ENCODE data around the gene TRABD2B.

TRABD2B gene

GRCh38 chr1:48023488-48023887 is 26.3 kb upstream of the TRABD2B start:
- no peak for FAIRE-seq
- DNase-seq (ENCODE audit: insufficient read length, low spot score), result no peak

- FAIRE-seq, result no peak
- no peak for DNase-seq (ENCODE audit: insufficient read length, low spot score)
Observed at GRCh38 chr1:48022306-48022705, 25.1 kb upstream of the TRABD2B start.

- DNase-seq (ENCODE audit: insufficient read length, low spot score) (no peak), FAIRE-seq (no peak)
Observed at GRCh38 chr1:48021792-48022191, 24.6 kb upstream of the TRABD2B start.

GRCh38 chr1:48019714-48020315 is 22.6 kb upstream of the TRABD2B start:
- DNase-seq (ENCODE audit: insufficient read length, low spot score) (no peak), FAIRE-seq (no peak)

- DNase-seq (ENCODE audit: insufficient read length, low spot score) (no peak), FAIRE-seq (no peak)
Observed at GRCh38 chr1:48018799-48019198, 21.6 kb upstream of the TRABD2B start.

- FAIRE-seq (no peak), DNase-seq (ENCODE audit: insufficient read length, low spot score) (no peak)
Observed at GRCh38 chr1:48017716-48018115, 20.5 kb upstream of the TRABD2B start.

- DNase-seq (ENCODE audit: insufficient read length, low spot score) (no peak), FAIRE-seq (no peak)
Observed at GRCh38 chr1:48016515-48016914, 19.3 kb upstream of the TRABD2B start.

- no peak for DNase-seq (ENCODE audit: insufficient read length, low spot score)
- no peak for FAIRE-seq
Observed at GRCh38 chr1:48013270-48013669, 16.1 kb upstream of the TRABD2B start.

GRCh38 chr1:48007047-48007446 is 9.9 kb upstream of the TRABD2B start:
- no peak for DNase-seq (ENCODE audit: insufficient read length, low spot score)
- FAIRE-seq, result no peak

GRCh38 chr1:48006264-48006663 is 9.1 kb upstream of the TRABD2B start:
- no peak for FAIRE-seq
- no peak for DNase-seq (ENCODE audit: insufficient read length, low spot score)

GRCh38 chr1:48005253-48006117 is 8.3 kb upstream of the TRABD2B start:
- no peak for FAIRE-seq
- no peak for DNase-seq (ENCODE audit: insufficient read length, low spot score)

- no peak for DNase-seq (ENCODE audit: insufficient read length, low spot score)
- no peak for FAIRE-seq
Observed at GRCh38 chr1:48003741-48004531, 6.8 kb upstream of the TRABD2B start.

- DNase-seq (ENCODE audit: insufficient read length, low spot score) (no peak), FAIRE-seq (no peak)
Observed at GRCh38 chr1:48002142-48002541, 5.0 kb upstream of the TRABD2B start.

GRCh38 chr1:48001696-48002095 is 4.5 kb upstream of the TRABD2B start:
- FAIRE-seq, result no peak
- no peak for DNase-seq (ENCODE audit: insufficient read length, low spot score)

- FAIRE-seq (no peak), DNase-seq (ENCODE audit: insufficient read length, low spot score) (no peak)
Observed at GRCh38 chr1:48000883-48001282, 3.7 kb upstream of the TRABD2B start.

GRCh38 chr1:47999097-47999496 is 1.9 kb upstream of the TRABD2B start:
- FAIRE-seq, result no peak
- DNase-seq (ENCODE audit: insufficient read length, low spot score), result no peak

GRCh38 chr1:47998396-47998990 is 1.3 kb upstream of the TRABD2B start:
- FAIRE-seq (no peak), DNase-seq (ENCODE audit: insufficient read length, low spot score) (no peak)

GRCh38 chr1:47996406-47997226 is 569 bp downstream of the TRABD2B start:
- FAIRE-seq (no peak), DNase-seq (ENCODE audit: insufficient read length, low spot score) (no peak)

- DNase-seq (ENCODE audit: insufficient read length, low spot score) (no peak), FAIRE-seq (no peak)
Observed at GRCh38 chr1:47996060-47996405, 1.2 kb downstream of the TRABD2B start.

GRCh38 chr1:47995306-47996050 is 1.7 kb downstream of the TRABD2B start:
- no peak for DNase-seq (ENCODE audit: insufficient read length, low spot score)
- no peak for FAIRE-seq
